ENCODE measurements around the gene CCR5AS.

GRCh38 chr3:46356909-46357308, 50.0 kb downstream of the CCR5AS start:
- no peak for TF ChIP-seq CTCF (IDR thresholded peaks at IDR 0.05)
- TF ChIP-seq ZFX (IDR thresholded peaks at IDR 0.05; ENCODE audit: borderline replicate concordance), result no peak

Measured in 22Rv1 (cell line).